ENCODE results near the gene NPAS3.

GRCh38 chr14:33163600-33163999, 224.9 kb downstream of the NPAS3 start:
- TF ChIP-seq CTCF (IDR thresholded peaks at IDR 0.05 in 2 of 3, conservative IDR thresholded peaks at IDR 0.05 in 1 of 3; ENCODE audit: borderline replicate concordance in 1 of 3, insufficient read depth in 1 of 3, low read depth in 2 of 3, low read length in 2 of 3) (no peak), SP1 (IDR thresholded peaks at IDR 0.05; ENCODE audit: low read depth) (no peak)
